RWPE1 (cell line): Measurements from ENCODE around the gene LPAR1.
A peak's percentile ranks its signal among the peaks of the same experiment; 100 is the strongest.
"Not testable (repeated sequence)": the region's sequence is repeated elsewhere in the genome, so short reads cannot be mapped to it uniquely, and the experiment has no call there.

ENCODE experiments used
- CTCF ChIA-PET: fragments of 350-600 bp; sonication (Branson Sonifier 250); formaldehyde crosslinking; extraction: SDS; loops from one replicate; lab custom pipeline; 2021; lab: Yijun Ruan, JAX
- POLR2A ChIA-PET: fragments of 400-600 bp; formaldehyde crosslinking; extraction: SDS; loops from one replicate; lab custom pipeline; 2020; ENCODE audit warnings: antibody characterized with exemption; ENCODE audit not compliant: low non-redundant PET; lab: Yijun Ruan, JAX
- DNase-seq: peaks from one replicate; pipeline ENCODE4 v3.0.0; 2012; ENCODE audit warnings: low spot score
- H3K27ac ChIP-seq: fragments of 450-650 bp; 2 replicates; pipeline ENCODE4 v1.5.1; 2017
- TF ChIP-seq, protein P1 (sequence below): fragments of 450-650 bp; conservative IDR thresholded peaks from 2 replicates; pipeline ENCODE4 v1.5.1; 2017; ENCODE audit warnings: low read depth, mild to moderate bottlenecking

LPAR1 gene

GRCh38 chr9:111058166-111058565 lies 19.9 kb upstream of the LPAR1 start:
- CTCF ChIA-PET = no interaction called here

GRCh38 chr9:111056538-111056937 lies 18.3 kb upstream of the LPAR1 start:
- TF ChIP-seq, protein P1, sequence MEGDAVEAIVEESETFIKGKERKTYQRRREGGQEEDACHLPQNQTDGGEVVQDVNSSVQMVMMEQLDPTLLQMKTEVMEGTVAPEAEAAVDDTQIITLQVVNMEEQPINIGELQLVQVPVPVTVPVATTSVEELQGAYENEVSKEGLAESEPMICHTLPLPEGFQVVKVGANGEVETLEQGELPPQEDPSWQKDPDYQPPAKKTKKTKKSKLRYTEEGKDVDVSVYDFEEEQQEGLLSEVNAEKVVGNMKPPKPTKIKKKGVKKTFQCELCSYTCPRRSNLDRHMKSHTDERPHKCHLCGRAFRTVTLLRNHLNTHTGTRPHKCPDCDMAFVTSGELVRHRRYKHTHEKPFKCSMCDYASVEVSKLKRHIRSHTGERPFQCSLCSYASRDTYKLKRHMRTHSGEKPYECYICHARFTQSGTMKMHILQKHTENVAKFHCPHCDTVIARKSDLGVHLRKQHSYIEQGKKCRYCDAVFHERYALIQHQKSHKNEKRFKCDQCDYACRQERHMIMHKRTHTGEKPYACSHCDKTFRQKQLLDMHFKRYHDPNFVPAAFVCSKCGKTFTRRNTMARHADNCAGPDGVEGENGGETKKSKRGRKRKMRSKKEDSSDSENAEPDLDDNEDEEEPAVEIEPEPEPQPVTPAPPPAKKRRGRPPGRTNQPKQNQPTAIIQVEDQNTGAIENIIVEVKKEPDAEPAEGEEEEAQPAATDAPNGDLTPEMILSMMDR = no peak
- ChIA-PET POLR2A (no interaction called here), CTCF (interaction anchor here (0.7 kb wide), 1 partner anchor 77 kb away, joined by 3 read pairs; no protein-coding TSS in a partner anchor)

More at GRCh38 chr9:111058166-111058565, 19.9 kb upstream of the LPAR1 start:
- POLR2A ChIA-PET = no interaction called here
- DNase-seq = no peak
- H3K27ac ChIP-seq = no peak overlapping the region
- TF ChIP-seq, protein P1 = no peak

DNA sequence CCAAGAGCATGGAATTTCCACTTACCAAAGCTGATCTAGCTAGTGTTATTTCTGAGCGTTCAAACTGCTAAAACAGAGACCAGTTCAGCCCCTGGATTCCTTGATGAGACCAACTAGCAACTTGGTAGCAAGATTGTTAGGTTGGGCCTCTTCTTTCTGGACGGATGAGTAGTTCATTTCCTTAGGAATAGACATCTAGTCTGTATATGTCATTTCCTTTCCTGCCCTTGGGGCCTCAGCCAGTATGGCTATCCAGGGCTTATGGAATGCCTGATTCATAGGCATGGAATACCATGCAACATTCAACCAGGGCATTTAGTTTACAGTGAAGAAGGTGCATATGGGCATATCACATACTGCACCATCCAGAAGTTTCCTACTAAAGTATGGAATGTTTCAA lies 14.5 kb upstream of the LPAR1 start:
- POLR2A ChIA-PET = no interaction called here
- CTCF ChIA-PET = no interaction called here

More at GRCh38 chr9:111056538-111056937, 18.3 kb upstream of the LPAR1 start:
- DNase-seq = no peak
- H3K27ac ChIP-seq = no peak overlapping the region

DNA sequence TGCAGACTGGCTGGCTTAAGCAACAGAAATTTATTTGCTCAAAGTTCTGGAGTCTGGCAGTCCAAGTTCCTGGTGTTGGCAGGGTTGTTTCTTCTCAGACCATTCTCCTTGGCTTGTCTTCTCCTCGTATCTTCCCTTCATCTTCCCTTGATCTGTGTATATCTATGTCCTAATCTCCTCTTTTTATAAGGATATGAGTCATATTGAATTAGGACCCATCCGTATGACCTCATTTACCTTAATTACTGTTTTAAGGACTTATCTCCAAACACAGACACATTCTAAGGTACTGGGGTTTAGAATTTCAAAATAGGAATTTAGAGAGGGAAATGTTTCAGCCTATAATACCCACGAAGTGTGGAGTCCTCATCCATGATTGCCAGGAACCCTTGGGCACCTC lies 13.1 kb upstream of the LPAR1 start:
- CTCF ChIA-PET = no interaction called here
- TF ChIP-seq, protein P1 = no peak

More for the DNA sequence above, 14.5 kb upstream of the LPAR1 start:
- DNase-seq = peak; percentile 54
- no peak overlapping the region for H3K27ac ChIP-seq
- TF ChIP-seq, protein P1 = no peak

DNA sequence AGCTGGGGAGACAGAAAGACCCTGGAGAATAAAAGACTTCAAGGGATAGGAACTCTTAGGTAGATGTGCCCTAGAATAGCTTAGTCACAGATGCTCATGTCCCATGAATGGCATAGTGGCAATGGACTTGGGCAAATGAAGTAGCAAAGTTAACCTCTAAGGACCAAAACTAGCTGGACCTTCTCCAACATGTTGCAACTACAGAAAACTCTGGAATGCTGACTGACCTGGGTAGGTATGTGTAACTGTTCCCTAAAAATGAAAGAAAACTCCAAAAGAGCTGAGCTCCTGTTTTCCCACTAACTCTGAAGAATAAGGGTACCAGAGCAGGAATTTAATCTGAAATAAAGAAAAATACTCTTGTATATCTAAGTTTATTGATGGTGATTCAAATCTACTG lies 12.5 kb upstream of the LPAR1 start:
- peak; percentile 40 for DNase-seq
- H3K27ac ChIP-seq = no peak overlapping the region
- CTCF ChIA-PET = no interaction called here
- POLR2A ChIA-PET = no interaction called here
- TF ChIP-seq, protein P1 = no peak

More for the DNA sequence above, 13.1 kb upstream of the LPAR1 start:
- POLR2A ChIA-PET = no interaction called here
- DNase-seq = no peak
- H3K27ac ChIP-seq = no peak overlapping the region

DNA sequence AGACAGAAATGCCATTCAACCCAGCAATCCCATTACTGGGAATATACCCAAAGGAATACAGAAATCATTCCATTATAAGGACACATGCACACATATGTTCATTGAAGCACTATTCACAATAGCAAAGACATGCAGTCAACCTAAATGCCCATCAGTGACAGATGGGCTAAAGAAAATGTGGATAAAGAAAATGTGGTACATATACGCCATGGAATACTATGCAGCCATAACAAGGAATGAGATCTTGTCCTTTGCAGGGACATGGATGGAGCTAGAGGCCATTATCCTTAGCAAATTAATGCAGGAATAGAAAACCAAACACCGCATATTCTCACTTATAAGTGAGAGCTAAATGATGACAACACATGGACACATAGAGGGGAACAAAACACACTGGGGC lies 9.0 kb upstream of the LPAR1 start:
- POLR2A ChIA-PET, H3K27ac ChIP-seq, DNase-seq: not testable (repeated sequence)
- CTCF ChIA-PET = interaction anchor here (0.6 kb wide), 1 partner anchor 191 kb away, joined by 3 read pairs; no protein-coding TSS in a partner anchor

DNA sequence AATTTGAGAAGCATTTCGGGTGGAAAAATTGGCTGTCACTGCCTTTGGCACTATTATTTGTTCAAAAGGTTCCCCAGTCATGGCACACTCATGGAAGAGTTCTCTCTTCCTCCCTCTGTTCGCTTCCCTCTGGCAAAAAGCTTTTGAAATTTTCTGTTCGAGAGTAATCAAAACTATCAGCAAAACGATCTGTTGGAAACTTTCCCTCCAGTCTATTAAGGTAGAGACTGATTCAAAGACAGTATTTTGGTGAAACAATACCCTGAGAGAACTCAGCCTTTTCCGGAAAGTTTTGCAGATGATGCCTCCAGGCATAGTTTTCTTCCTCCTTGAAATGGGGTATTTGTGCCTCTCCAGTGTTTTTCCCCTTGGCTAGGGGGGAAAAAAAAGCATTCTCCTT lies 3.6 kb upstream of the LPAR1 start:
- ChIA-PET POLR2A (no interaction called here), CTCF (no interaction called here)
- no peak overlapping the region for H3K27ac ChIP-seq

More for the DNA sequence above, 3.6 kb upstream of the LPAR1 start:
- TF ChIP-seq, protein P1 = no peak
- DNase-seq = no peak
